MCF 10A (cell line): ENCODE measurements around the gene KANK2. TPM values are rescaled to one million over a fixed set of nuclear protein-coding genes. Genes with fewer than 3 reads are reported as not detected.
A peak's percentile ranks its signal among the peaks of the same experiment; 100 is the strongest.
"Not testable (repeated sequence)": the region's sequence is repeated elsewhere in the genome, so short reads cannot be mapped to it uniquely, and the experiment has no call there.

Experiments
- BruUV-seq: library from RNA; stranded (reverse); fragments of 400-500 nt; replicated peaks from 2 replicates; lab custom pipeline; 2021; lab: Mats Ljungman, UMichigan
- CTCF ChIA-PET: fragments of 300-600 bp; sonication (Branson Sonifier 250); formaldehyde crosslinking; extraction: SDS; loops from one replicate; lab custom pipeline; 2021; ENCODE audit warnings: antibody characterized with exemption, inconsistent platforms; lab: Yijun Ruan, JAX
- POLR2A ChIA-PET: fragments of 300-600, 350-650 bp; sonication (Branson Sonifier 250); formaldehyde crosslinking; extraction: SDS; loops from one replicate; lab custom pipeline; 2020; ENCODE audit warnings: antibody characterized with exemption, inconsistent platforms; lab: Yijun Ruan, JAX
- DNase-seq: peaks from one replicate; pipeline ENCODE4 v3.0.0-alpha.2; 2018; ENCODE audit not compliant: unreplicated experiment
- H3K27ac Mint-ChIP-seq: one replicate; pipeline ENCODE4 v1.8.0; 2022; ENCODE audit warnings: mild to moderate bottlenecking, low read depth, mixed read lengths; ENCODE audit not compliant: unreplicated experiment
- H3K27me3 Mint-ChIP-seq: one replicate; pipeline ENCODE4 v1.8.0; 2022; ENCODE audit warnings: mixed read lengths; ENCODE audit not compliant: insufficient read depth, unreplicated experiment
- H3K36me3 Mint-ChIP-seq: one replicate; pipeline ENCODE4 v1.8.0; 2022; ENCODE audit warnings: mild to moderate bottlenecking, moderate library complexity, mixed read lengths; ENCODE audit not compliant: insufficient read depth, unreplicated experiment
- H3K4me1 Mint-ChIP-seq: one replicate; pipeline ENCODE4 v1.8.0; 2022; ENCODE audit warnings: mixed read lengths; ENCODE audit not compliant: insufficient read depth, unreplicated experiment
- H3K4me3 Mint-ChIP-seq: one replicate; pipeline ENCODE4 v1.8.0; 2022; ENCODE audit warnings: mild to moderate bottlenecking, moderate library complexity, mixed read lengths; ENCODE audit not compliant: unreplicated experiment
- H3K9me3 Mint-ChIP-seq: one replicate; pipeline ENCODE4 v1.8.0; 2022; ENCODE audit warnings: mixed read lengths; ENCODE audit not compliant: unreplicated experiment
- CTCF ChIP-seq: fragments of 200-600 bp; IDR thresholded peaks from one replicate; pipeline ENCODE4 v1.8.0; 2022; ENCODE audit warnings: antibody characterized with exemption, mild to moderate bottlenecking; ENCODE audit not compliant: unreplicated experiment
- intact Hi-C: fragments of 100-400 bp; cut with micrococcal nuclease; formaldehyde crosslinking; loops from 2 replicates; pipeline ENCODE4 v1.14.1; 2022
- total RNA-seq: library from RNA; stranded (reverse); gene quantifications from 2 replicates; pipeline ENCODE4 v1.2.3, GENCODE V29; 2022

The KANK2 gene
- total RNA-seq, 1 experiment from 2014 or later = 29.2 TPM

DNA sequence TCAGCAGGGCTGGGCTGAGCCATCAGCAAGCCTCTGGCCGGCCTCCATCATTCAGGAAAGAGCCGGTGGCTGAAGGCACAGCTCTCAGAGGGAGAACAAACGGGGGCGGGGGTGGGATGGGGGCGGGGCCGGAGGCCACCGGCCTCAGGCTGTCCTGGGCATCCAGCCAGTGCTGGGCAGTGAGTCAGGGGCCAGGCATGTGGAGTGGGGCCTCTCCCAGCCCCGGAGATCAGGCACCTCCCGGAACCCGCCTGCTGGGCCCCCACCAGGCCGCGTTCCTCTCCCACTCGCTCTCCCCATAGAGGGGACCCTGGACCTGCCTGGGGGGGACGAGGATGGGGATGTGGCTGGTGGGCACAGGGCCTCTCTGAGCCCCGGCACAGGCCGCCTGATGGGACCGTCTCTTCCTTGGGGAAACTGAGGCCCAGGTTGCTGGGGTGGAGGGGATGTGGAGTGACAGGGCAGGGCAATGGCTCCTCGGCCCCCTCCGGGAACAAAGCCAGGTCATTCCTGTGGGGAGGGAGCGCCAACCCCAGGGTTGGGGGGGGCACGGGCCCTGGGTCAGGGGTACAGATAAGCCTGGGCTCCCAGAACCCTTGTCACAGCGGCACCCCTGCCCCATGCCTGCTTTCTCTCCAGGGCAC, 54.7 kb downstream of the KANK2 start:
- peak; percentile 98 for DNase-seq
- ChIA-PET CTCF (interaction anchor here (1.1 to 1.9 kb wide), 2 partner anchors 10 to 21 kb away, joined by 3 to 7 read pairs; no protein-coding TSS in a partner anchor), POLR2A (interaction anchor here (0.9 to 3.4 kb wide), 3 partner anchors 10 to 306 kb away, joined by 3 to 35 read pairs (median 5); no protein-coding TSS in a partner anchor)
- intact Hi-C loops = no loop called here
- H3K36me3 Mint-ChIP-seq = peaks cover 8% of the 10 kb centered on the region
- no TSS peak for BruUV-seq
- H3K27me3 Mint-ChIP-seq = no peaks in the 10 kb centered on the region
- peak overlapping the region; percentile 43 for H3K4me3 Mint-ChIP-seq
- peaks cover 21% of the 10 kb centered on the region for H3K4me1 Mint-ChIP-seq
- H3K9me3 Mint-ChIP-seq = no peaks in the 10 kb centered on the region
- peak overlapping the region; percentile 69 for H3K27ac Mint-ChIP-seq
- TF ChIP-seq CTCF = no peak

GRCh38 chr19:11141937-11142527, 55.3 kb downstream of the KANK2 start:
- CTCF ChIA-PET = interaction anchor here (0.6 kb wide), 1 partner anchor 14 kb away, joined by 5 read pairs; no protein-coding TSS in a partner anchor
- peaks cover 25% of the 10 kb centered on the region for H3K4me1 Mint-ChIP-seq
- TF ChIP-seq CTCF = peak; percentile 18
- BruUV-seq = no TSS peak
- H3K36me3 Mint-ChIP-seq = peaks cover 12% of the 10 kb centered on the region
- no peaks in the 10 kb centered on the region for H3K27me3 Mint-ChIP-seq
- POLR2A ChIA-PET = interaction anchor here (0.5 to 3.4 kb wide), 3 partner anchors 11 to 417 kb away, joined by 3 to 35 read pairs (median 5); partner anchors contain the start of gene ELOF1
- no peaks in the 10 kb centered on the region for H3K9me3 Mint-ChIP-seq
- peak overlapping the region; percentile 69 for H3K27ac Mint-ChIP-seq
- peak overlapping the region; percentile 43 for H3K4me3 Mint-ChIP-seq
- intact Hi-C loops = no loop called here
- peak; percentile 48 for DNase-seq

GRCh38 chr19:11140896-11141295, 56.4 kb downstream of the KANK2 start:
- CTCF ChIA-PET = no interaction called here

GRCh38 chr19:11140023-11140538, 57.3 kb downstream of the KANK2 start:
- Mint-ChIP-seq H3K4me1 (peaks cover 25% of the 10 kb centered on the region), H3K27ac (peak overlapping the region; percentile 89), H3K36me3 (peaks cover 23% of the 10 kb centered on the region)
- BruUV-seq, DNase-seq, H3K4me3 Mint-ChIP-seq, H3K9me3 Mint-ChIP-seq, intact Hi-C loops, H3K27me3 Mint-ChIP-seq: not testable (repeated sequence)
- CTCF ChIA-PET = interaction anchor here (0.6 to 3.8 kb wide), 7 partner anchors 12 to 445 kb away, joined by 4 to 41 read pairs (median 9); no protein-coding TSS in a partner anchor
- POLR2A ChIA-PET = interaction anchor here (0.8 to 3.1 kb wide), 3 partner anchors 13 to 31 kb away, joined by 3 to 34 read pairs (median 19); partner anchors contain the start of gene SPC24

More at GRCh38 chr19:11140896-11141295, 56.4 kb downstream of the KANK2 start:
- DNase-seq = no peak
- peaks cover 25% of the 10 kb centered on the region for H3K4me1 Mint-ChIP-seq
- no TSS peak for BruUV-seq
- H3K4me3 Mint-ChIP-seq = no peak overlapping the region
- H3K27ac Mint-ChIP-seq = no peak overlapping the region
- intact Hi-C loops = no loop called here
- TF ChIP-seq CTCF = no peak
- no peaks in the 10 kb centered on the region for H3K9me3 Mint-ChIP-seq
- no peaks in the 10 kb centered on the region for H3K27me3 Mint-ChIP-seq
- POLR2A ChIA-PET = interaction anchor here (3.4 kb wide), 1 partner anchor 12 kb away, joined by 35 read pairs; no protein-coding TSS in a partner anchor
- peaks cover 17% of the 10 kb centered on the region for H3K36me3 Mint-ChIP-seq
